IgD-negative memory B cell (primary cell): Measurements from ENCODE around the gene TBC1D4. TPM values are rescaled to one million over a fixed set of nuclear protein-coding genes. Genes with fewer than 3 reads are reported as not detected.

Experiments
- H3K27ac Mint-ChIP-seq, 3 donors: one replicate each; pipeline ENCODE4 v1.8.0; 2020 to 2022; ENCODE audit warnings: mild to moderate bottlenecking in 3 of 3, mixed read lengths in 3 of 3, moderate library complexity in 1 of 3
- H3K27me3 Mint-ChIP-seq: one replicate; pipeline ENCODE4 v1.8.0; 2021; ENCODE audit warnings: mixed read lengths
- H3K36me3 Mint-ChIP-seq: one replicate; pipeline ENCODE4 v1.8.0; 2020; ENCODE audit warnings: mild to moderate bottlenecking, mixed read lengths
- H3K4me1 Mint-ChIP-seq, 3 donors: one replicate each; pipeline ENCODE4 v1.8.0; 2020 to 2022; ENCODE audit warnings: mixed read lengths in 3 of 3, mild to moderate bottlenecking in 1 of 3
- H3K4me3 Mint-ChIP-seq, 4 donors: one replicate each; pipeline ENCODE4 v1.8.0; 2020 to 2022; ENCODE audit warnings: mild to moderate bottlenecking in 4 of 4, mixed read lengths in 4 of 4, moderate library complexity in 3 of 4
- H3K9me3 Mint-ChIP-seq, 3 donors: one replicate each; pipeline ENCODE4 v1.8.0; 2020 to 2021; ENCODE audit warnings: mixed read lengths in 3 of 3, mild to moderate bottlenecking in 1 of 3
- polyA plus RNA-seq: library from polyadenylated mRNA; unstranded; fragments of 300-500 nt; fragmentation: Illumina TruSeq; gene quantifications from one replicate; pipeline ENCODE4 v1.2.3, GENCODE V29; 2021

Gene TBC1D4, protein sequence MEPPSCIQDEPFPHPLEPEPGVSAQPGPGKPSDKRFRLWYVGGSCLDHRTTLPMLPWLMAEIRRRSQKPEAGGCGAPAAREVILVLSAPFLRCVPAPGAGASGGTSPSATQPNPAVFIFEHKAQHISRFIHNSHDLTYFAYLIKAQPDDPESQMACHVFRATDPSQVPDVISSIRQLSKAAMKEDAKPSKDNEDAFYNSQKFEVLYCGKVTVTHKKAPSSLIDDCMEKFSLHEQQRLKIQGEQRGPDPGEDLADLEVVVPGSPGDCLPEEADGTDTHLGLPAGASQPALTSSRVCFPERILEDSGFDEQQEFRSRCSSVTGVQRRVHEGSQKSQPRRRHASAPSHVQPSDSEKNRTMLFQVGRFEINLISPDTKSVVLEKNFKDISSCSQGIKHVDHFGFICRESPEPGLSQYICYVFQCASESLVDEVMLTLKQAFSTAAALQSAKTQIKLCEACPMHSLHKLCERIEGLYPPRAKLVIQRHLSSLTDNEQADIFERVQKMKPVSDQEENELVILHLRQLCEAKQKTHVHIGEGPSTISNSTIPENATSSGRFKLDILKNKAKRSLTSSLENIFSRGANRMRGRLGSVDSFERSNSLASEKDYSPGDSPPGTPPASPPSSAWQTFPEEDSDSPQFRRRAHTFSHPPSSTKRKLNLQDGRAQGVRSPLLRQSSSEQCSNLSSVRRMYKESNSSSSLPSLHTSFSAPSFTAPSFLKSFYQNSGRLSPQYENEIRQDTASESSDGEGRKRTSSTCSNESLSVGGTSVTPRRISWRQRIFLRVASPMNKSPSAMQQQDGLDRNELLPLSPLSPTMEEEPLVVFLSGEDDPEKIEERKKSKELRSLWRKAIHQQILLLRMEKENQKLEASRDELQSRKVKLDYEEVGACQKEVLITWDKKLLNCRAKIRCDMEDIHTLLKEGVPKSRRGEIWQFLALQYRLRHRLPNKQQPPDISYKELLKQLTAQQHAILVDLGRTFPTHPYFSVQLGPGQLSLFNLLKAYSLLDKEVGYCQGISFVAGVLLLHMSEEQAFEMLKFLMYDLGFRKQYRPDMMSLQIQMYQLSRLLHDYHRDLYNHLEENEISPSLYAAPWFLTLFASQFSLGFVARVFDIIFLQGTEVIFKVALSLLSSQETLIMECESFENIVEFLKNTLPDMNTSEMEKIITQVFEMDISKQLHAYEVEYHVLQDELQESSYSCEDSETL (N-terminal part only)
- polyA plus RNA-seq: 1.6 TPM

DNA sequence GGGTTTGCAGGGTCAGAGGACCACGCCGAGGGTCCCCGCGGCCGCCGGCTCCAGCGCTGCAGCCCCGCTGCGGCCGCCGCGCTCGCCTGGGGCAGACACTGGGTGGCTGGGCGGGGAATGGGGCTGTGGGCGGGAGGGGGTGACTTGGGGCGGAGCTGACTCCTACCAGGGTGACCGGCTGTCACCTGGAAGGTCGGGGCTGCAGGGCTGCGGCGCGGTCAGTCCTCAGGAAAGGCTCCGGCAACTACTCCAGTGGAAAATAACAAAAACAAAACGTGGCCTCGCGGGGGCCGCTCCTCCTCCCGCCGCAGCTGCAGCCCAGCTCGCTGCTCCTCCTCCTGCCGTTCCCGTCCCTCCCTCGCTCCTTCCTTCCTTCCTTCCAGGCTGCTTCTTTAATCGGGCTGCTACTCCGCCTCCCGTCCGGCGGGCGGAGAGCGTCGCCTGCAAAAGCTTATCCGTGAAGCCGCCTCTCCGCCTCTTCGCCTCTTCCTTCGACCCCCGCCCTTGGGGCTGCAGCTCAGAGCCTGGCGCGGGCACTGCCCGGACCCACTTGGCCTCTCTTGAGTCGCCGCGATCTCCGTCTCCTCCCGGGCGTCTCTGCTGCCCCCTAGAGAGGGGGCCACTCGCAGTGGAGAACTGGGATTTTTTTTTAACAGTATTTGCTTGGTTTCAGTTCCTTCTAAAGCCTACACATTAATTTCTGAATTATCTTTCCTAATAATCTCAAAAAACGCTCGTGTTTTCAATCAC is at the start of gene TBC1D4:
Gene TBC1D4, minus strand, starts transcription at position 100 of the 750 bp plus-strand sequence. CDS start 402 bp downstream, outside the sequence.
- Mint-ChIP-seq H3K4me1 (peaks cover 7 to 17% (median 9%) of the 10 kb centered on the region in 3 donors), H3K9me3 (no peaks in the 10 kb centered on the region), H3K27ac (peak within 1 kb of the TSS in 2 of 3 donors; percentile 24 to 67), H3K4me3 (peak within 1 kb of the TSS; percentile 94 to 99 (median 98)), H3K27me3 (peaks cover 52% of the 10 kb centered on the region), H3K36me3 (peaks cover 2% of the 10 kb centered on the region)

- H3K9me3 Mint-ChIP-seq: peaks cover 0 to 3% (median 0%) of the 10 kb centered on the region in 3 donors
- H3K4me3 Mint-ChIP-seq: peak overlapping the region in 1 of 4 donors; percentile 51
- H3K27ac Mint-ChIP-seq: no peak overlapping the region
- no peaks in the 10 kb centered on the region for H3K27me3 Mint-ChIP-seq
- peaks cover 17% of the 10 kb centered on the region for H3K36me3 Mint-ChIP-seq
- H3K4me1 Mint-ChIP-seq: peaks cover 21 to 37% (median 35%) of the 10 kb centered on the region in 3 donors
Measured at GRCh38 chr13:75530549-75530961, 48.6 kb upstream of the TBC1D4 start.

DNA sequence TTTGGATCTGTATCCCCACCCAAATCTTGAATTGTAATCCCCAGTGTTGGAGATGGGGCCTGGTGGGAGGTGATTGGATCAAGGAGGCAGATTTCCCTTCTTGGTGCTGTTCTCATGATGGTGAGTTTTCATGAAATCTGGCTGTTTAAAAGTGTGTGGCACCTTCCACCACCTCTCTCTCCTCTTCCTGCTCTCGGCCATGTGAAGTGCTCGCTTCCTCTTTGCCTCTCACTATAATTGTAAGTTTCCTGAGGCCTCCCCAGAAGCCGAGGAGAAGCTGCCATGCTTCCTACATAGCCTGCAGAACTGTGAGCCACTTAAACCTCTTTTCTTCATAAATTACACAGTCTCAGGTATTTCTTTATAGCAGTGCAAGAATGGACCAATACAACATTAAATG is 40.0 kb upstream of the TBC1D4 start:
- Mint-ChIP-seq H3K27ac (peak overlapping the region in 1 of 3 donors; percentile 39), H3K27me3 (no peaks in the 10 kb centered on the region), H3K4me3 (no peak overlapping the region), H3K4me1 (peaks cover 0 to 13% (median 2%) of the 10 kb centered on the region in 3 donors), H3K9me3 (peaks cover 2 to 8% (median 7%) of the 10 kb centered on the region in 3 donors), H3K36me3 (peaks cover 12% of the 10 kb centered on the region)

DNA sequence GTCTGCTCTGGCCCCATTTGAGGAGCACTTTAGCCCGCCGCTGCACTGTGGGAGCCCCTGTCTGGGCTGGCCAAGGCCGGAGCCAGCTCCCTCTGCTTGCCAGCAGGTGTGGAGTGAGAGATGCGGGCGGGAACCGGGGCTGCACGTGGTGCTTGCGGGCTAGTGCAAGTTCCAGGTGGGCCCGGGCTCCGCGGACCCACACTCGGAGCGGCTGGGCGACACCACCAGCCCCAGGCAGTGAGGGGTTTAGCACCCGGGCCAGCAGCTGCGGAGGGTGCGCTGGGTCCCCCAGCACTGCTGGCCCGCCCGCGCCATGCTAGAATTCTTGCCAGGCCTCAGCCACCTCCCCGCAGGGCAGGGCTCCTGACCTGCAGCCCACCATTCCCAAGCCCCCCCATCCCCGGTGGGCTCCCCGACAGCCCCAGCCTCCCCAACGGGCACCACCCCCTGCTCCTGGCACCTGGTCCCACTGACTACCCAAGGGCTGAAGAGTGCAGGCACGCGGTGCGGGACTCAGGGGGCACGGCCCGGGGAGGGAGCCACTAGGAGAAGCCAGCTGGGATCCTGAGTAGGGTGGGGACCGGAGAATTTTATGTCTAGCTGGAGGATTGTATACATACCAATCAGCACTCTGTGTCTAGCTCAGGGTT is 36.6 kb upstream of the TBC1D4 start:
- Mint-ChIP-seq H3K36me3 (peaks cover 11% of the 10 kb centered on the region), H3K9me3 (peaks cover 0 to 10% (median 8%) of the 10 kb centered on the region in 3 donors), H3K4me3 (no peak overlapping the region), H3K4me1 (peaks cover 2 to 19% (median 6%) of the 10 kb centered on the region in 3 donors), H3K27me3 (no peaks in the 10 kb centered on the region), H3K27ac (no peak overlapping the region)

GRCh38 chr13:75514080-75514995 is 32.4 kb upstream of the TBC1D4 start:
- Mint-ChIP-seq H3K27ac (no peak overlapping the region), H3K4me3 (no peak overlapping the region), H3K27me3 (no peaks in the 10 kb centered on the region), H3K9me3 (peaks cover 0 to 6% (median 0%) of the 10 kb centered on the region in 3 donors), H3K4me1 (peaks cover 17 to 20% (median 18%) of the 10 kb centered on the region in 3 donors), H3K36me3 (peaks cover 6% of the 10 kb centered on the region)

- Mint-ChIP-seq H3K27ac (no peak overlapping the region), H3K4me1 (peaks cover 16 to 20% (median 17%) of the 10 kb centered on the region in 3 donors), H3K27me3 (no peaks in the 10 kb centered on the region), H3K36me3 (peaks cover 6% of the 10 kb centered on the region), H3K4me3 (peak overlapping the region in 1 of 4 donors; percentile 24), H3K9me3 (peaks cover 0 to 3% (median 0%) of the 10 kb centered on the region in 3 donors)
Measured at GRCh38 chr13:75513271-75513670, 31.3 kb upstream of the TBC1D4 start.

DNA sequence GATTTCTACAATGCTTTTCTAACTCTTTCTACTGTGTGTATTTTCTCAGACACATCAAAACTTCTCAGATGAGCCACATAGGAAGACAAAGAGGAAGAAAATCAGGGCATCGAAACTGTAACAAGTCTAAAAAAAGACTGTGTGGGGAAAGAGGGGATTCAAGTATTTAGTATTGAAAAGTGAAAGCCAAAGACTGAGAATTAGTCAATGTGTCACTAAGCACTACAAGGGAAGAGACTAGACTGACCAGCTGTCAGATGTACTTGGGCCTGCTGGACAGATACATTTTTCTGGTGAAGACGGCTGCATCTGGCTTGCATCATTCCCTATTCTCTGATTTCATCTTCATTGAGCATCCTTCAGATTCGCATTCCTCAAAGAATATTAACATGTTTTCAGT is 30.3 kb upstream of the TBC1D4 start:
- peaks cover 6% of the 10 kb centered on the region for H3K36me3 Mint-ChIP-seq
- H3K27me3 Mint-ChIP-seq: no peaks in the 10 kb centered on the region
- no peak overlapping the region for H3K27ac Mint-ChIP-seq
- peaks cover 16 to 20% (median 19%) of the 10 kb centered on the region in 3 donors for H3K4me1 Mint-ChIP-seq
- H3K9me3 Mint-ChIP-seq: peaks cover 0 to 3% (median 0%) of the 10 kb centered on the region in 3 donors
- peak overlapping the region in 2 of 4 donors; percentile 20 to 76 for H3K4me3 Mint-ChIP-seq

- Mint-ChIP-seq H3K27me3 (no peaks in the 10 kb centered on the region), H3K27ac (no peak overlapping the region), H3K9me3 (peaks cover 0 to 3% (median 1%) of the 10 kb centered on the region in 3 donors), H3K36me3 (peaks cover 4% of the 10 kb centered on the region), H3K4me1 (peaks cover 16 to 20% (median 19%) of the 10 kb centered on the region in 3 donors), H3K4me3 (no peak overlapping the region)
Measured at GRCh38 chr13:75511051-75511625, 29.2 kb upstream of the TBC1D4 start.

GRCh38 chr13:75508002-75508548 is 26.1 kb upstream of the TBC1D4 start:
- Mint-ChIP-seq H3K4me3 (no peak overlapping the region), H3K36me3 (no peaks in the 10 kb centered on the region), H3K27me3 (no peaks in the 10 kb centered on the region), H3K4me1 (peaks cover 11 to 12% (median 12%) of the 10 kb centered on the region in 3 donors), H3K9me3 (peaks cover 0 to 1% (median 0%) of the 10 kb centered on the region in 3 donors), H3K27ac (no peak overlapping the region)

GRCh38 chr13:75507027-75508001 is 25.3 kb upstream of the TBC1D4 start:
- H3K27me3 Mint-ChIP-seq: no peaks in the 10 kb centered on the region
- H3K4me3 Mint-ChIP-seq: no peak overlapping the region
- H3K36me3 Mint-ChIP-seq: no peaks in the 10 kb centered on the region
- H3K27ac Mint-ChIP-seq: no peak overlapping the region
- H3K4me1 Mint-ChIP-seq: peaks cover 5 to 8% (median 7%) of the 10 kb centered on the region in 3 donors
- peaks cover 0 to 1% (median 1%) of the 10 kb centered on the region in 3 donors for H3K9me3 Mint-ChIP-seq

DNA sequence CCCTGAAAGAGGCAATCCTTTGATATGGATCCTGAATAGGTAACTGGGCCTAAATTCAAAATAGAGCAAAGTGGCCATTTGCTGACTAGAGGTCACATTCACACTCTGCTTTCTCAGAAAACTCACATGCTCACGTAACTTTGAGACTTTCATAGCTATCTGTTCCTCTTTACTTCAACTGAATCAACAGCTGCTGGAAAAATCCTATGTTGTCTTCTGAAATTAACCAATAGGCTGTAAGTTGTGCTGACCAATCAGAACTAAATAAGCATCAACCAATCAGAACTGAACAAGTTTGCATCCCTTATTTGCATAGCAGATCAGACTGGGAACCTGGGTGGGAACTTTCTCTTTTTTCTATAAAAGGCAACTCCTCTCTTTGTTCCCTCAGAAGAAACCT is 24.0 kb upstream of the TBC1D4 start:
- no peak overlapping the region for H3K4me3 Mint-ChIP-seq
- H3K36me3 Mint-ChIP-seq: no peaks in the 10 kb centered on the region
- H3K4me1 Mint-ChIP-seq: peaks cover 0 to 2% (median 1%) of the 10 kb centered on the region in 3 donors
- H3K27ac Mint-ChIP-seq: no peak overlapping the region
- no peaks in the 10 kb centered on the region for H3K27me3 Mint-ChIP-seq
- H3K9me3 Mint-ChIP-seq: peaks cover 0 to 1% (median 1%) of the 10 kb centered on the region in 3 donors
